C4-2B (cell line): ENCODE measurements around the gene JARID2.

Source experiments
- H3K27ac ChIP-seq: fragments of 450-650 bp; 2 replicates; pipeline ENCODE4 v1.5.1; 2017
- ZFX ChIP-seq: fragments of 450-650 bp; IDR thresholded peaks from 2 replicates; pipeline ENCODE4 v1.6.1; 2017
- TF ChIP-seq, protein P1 (sequence below): fragments of 450-650 bp; conservative IDR thresholded peaks from 2 replicates; pipeline ENCODE4 v1.5.1; 2017; ENCODE audit warnings: mild to moderate bottlenecking

JARID2 gene

GRCh38 chr6:15220062-15220461 is 25.8 kb upstream of the JARID2 start:
- no peak overlapping the region for H3K27ac ChIP-seq
- no peak for TF ChIP-seq ZFX
- TF ChIP-seq, protein P1, sequence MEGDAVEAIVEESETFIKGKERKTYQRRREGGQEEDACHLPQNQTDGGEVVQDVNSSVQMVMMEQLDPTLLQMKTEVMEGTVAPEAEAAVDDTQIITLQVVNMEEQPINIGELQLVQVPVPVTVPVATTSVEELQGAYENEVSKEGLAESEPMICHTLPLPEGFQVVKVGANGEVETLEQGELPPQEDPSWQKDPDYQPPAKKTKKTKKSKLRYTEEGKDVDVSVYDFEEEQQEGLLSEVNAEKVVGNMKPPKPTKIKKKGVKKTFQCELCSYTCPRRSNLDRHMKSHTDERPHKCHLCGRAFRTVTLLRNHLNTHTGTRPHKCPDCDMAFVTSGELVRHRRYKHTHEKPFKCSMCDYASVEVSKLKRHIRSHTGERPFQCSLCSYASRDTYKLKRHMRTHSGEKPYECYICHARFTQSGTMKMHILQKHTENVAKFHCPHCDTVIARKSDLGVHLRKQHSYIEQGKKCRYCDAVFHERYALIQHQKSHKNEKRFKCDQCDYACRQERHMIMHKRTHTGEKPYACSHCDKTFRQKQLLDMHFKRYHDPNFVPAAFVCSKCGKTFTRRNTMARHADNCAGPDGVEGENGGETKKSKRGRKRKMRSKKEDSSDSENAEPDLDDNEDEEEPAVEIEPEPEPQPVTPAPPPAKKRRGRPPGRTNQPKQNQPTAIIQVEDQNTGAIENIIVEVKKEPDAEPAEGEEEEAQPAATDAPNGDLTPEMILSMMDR: no peak

GRCh38 chr6:15227827-15228318 is 18.0 kb upstream of the JARID2 start:
- no peak for TF ChIP-seq ZFX
- TF ChIP-seq, protein P1: no peak
- no peak overlapping the region for H3K27ac ChIP-seq

DNA sequence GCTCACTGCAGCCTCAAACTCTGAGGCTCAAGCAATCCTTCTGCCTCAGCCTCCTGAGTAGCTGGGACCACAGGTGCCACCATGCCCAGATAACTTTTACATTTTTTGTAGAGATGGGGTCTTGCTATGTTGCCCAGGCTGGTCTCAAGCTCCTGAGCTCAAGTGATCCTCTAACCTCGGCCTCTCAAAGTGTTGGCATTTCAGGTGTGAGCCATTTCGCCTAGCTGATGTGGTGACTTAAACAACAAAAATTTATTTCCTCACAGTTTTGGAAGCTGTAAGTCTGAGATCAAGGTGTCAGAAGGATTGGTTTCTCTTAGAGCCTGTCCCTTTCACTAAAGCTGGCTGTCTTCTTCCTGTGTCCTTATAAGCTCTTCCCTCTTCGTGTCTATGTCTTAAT is 15.0 kb upstream of the JARID2 start:
- no peak overlapping the region; the same call in 1 of the 2 replicates for H3K27ac ChIP-seq

GRCh38 chr6:15232836-15233510 is 12.9 kb upstream of the JARID2 start:
- TF ChIP-seq ZFX: no peak
- TF ChIP-seq, protein P1: no peak
- no peak overlapping the region for H3K27ac ChIP-seq

More for the DNA sequence above, 15.0 kb upstream of the JARID2 start:
- TF ChIP-seq ZFX: no peak
- TF ChIP-seq, protein P1: no peak

DNA sequence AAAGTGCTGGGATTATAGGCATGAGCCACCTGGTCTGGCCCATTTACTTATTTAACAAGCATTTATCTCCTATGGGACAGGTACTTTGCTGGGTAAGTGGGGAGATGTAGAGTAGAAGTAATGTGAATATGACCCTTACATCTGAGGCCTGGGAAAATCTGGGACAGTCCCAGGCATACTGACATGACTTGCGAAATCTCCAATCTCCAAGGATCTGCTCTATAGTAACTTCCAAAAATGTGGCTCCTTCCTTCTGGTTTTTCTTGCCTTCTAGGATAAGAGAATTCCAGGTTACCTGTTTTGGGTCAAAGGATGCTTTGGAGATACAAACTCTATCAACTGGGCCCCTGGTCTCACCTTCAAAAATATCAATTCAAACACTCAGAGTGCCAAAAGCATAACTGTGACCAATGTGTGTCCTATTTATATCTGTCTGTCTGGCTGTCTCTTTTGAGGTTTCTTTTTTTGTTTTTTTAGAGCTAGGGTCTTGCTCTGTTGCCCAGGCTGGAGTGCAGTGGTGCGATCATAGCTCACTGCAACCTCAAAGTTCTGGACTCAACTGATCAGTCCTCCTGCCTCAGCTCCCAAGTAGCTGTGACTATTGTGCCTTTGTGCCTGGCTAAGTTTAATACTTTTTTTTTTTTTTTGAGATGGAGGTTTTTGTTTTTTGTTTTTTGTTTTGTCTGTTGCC is 11.7 kb upstream of the JARID2 start:
- no peak for TF ChIP-seq ZFX
- TF ChIP-seq, protein P1: no peak
- no peak overlapping the region for H3K27ac ChIP-seq

DNA sequence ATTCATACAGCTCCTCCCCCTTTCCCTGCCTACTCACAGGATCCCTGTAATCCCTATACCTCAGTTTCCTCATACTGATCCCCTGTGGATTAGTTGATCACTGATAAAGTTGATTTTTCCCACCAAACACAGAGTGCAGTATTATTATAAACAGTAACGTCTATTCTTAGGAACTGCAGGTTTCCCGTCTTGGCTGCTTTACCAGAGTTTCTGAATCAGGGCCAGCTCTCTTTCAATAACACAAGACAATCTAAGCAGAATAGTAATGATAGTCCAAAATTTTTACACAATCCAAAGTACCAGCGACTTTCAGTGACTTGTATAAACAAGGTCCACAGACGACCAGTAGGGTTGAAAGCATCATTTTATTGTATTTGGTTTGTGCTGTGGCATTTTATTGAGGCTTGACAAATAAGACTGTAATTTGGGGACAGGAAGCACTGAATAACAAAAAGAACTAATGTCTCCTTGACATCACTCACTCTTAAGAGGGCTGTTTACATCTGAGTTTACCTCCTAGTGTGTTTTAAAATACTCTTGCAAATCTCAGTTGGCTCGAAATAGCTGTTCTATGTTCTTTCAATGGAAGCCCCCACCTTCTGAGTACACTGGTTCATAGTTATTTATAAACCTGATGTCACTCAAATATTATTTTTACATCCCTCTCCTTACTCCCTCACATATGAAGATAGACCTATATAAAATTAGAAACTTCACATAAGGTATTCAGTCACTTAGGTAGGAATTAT is 6.1 kb upstream of the JARID2 start:
- TF ChIP-seq ZFX: no peak
- TF ChIP-seq, protein P1: no peak
- no peak overlapping the region for H3K27ac ChIP-seq

GRCh38 chr6:15242503-15242902 is 3.4 kb upstream of the JARID2 start:
- no peak for TF ChIP-seq ZFX
- TF ChIP-seq, protein P1: no peak
- no peak overlapping the region for H3K27ac ChIP-seq
